Inflammatory macrophage (primary cell): ENCODE data around the gene MFSD6L.

Experiments
- DNase-seq, 2 donors: peaks; one replicate each; pipeline ENCODE4 v3.0.0-alpha.2; 2020 to 2022
- total RNA-seq, 18 experiments: gene quantifications; one replicate each; lab custom pipeline; 2026; ENCODE audit warnings: mixed read lengths in 6 of 18, inconsistent platforms in 2 of 18; lab: John Stamatoyannopoulos, UW

Gene MFSD6L
- total RNA-seq: 0.08 to 1.6 (median 0.39) reads per million in 18 experiments

- DNase-seq: no peak
Observed at GRCh38 chr17:8798846-8799569, at the start of gene MFSD6L. Gene MFSD6L, minus strand, starts transcription at chr17:8799365. Its CDS starts 245 bp downstream, at chr17:8799120.

GRCh38 chr17:8847891-8848290 is 48.7 kb upstream of the MFSD6L start:
- no peak for DNase-seq

- peak; percentile 38 to 46 for DNase-seq
Observed at GRCh38 chr17:8846768-8847211, 47.6 kb upstream of the MFSD6L start.

- DNase-seq: no peak
Observed at GRCh38 chr17:8844229-8845218, 45.4 kb upstream of the MFSD6L start.

GRCh38 chr17:8843344-8843743 is 44.2 kb upstream of the MFSD6L start:
- peak in 1 of 2 donors; percentile 17 for DNase-seq

GRCh38 chr17:8841844-8842243 is 42.7 kb upstream of the MFSD6L start:
- no peak for DNase-seq

GRCh38 chr17:8839410-8839935 is 40.3 kb upstream of the MFSD6L start:
- no peak for DNase-seq

- DNase-seq: no peak
Observed at GRCh38 chr17:8838551-8839095, 39.5 kb upstream of the MFSD6L start.

- DNase-seq: no peak
Observed at GRCh38 chr17:8837563-8838075, 38.5 kb upstream of the MFSD6L start.

GRCh38 chr17:8836821-8837562 is 37.8 kb upstream of the MFSD6L start:
- DNase-seq: no peak

- DNase-seq: no peak
Observed at GRCh38 chr17:8835631-8836364, 36.6 kb upstream of the MFSD6L start.

- DNase-seq: no peak
Observed at GRCh38 chr17:8835106-8835505, 35.9 kb upstream of the MFSD6L start.

- peak in 1 of 2 donors; percentile 14 for DNase-seq
Observed at GRCh38 chr17:8832711-8833352, 33.7 kb upstream of the MFSD6L start.

GRCh38 chr17:8831234-8831849 is 32.2 kb upstream of the MFSD6L start:
- DNase-seq: no peak

- DNase-seq: no peak
Observed at GRCh38 chr17:8830141-8830540, 31.0 kb upstream of the MFSD6L start.

- no peak for DNase-seq
Observed at GRCh38 chr17:8829036-8829941, 30.1 kb upstream of the MFSD6L start.

GRCh38 chr17:8828517-8828875 is 29.3 kb upstream of the MFSD6L start:
- DNase-seq: no peak

- DNase-seq: no peak
Observed at GRCh38 chr17:8826808-8827435, 27.8 kb upstream of the MFSD6L start.

GRCh38 chr17:8825802-8826201 is 26.6 kb upstream of the MFSD6L start:
- DNase-seq: no peak
